ENCODE measurements around the gene LUM.
"Not testable (repeated sequence)": the region's sequence is repeated elsewhere in the genome, so short reads cannot be mapped to it uniquely, and the experiment has no call there.

LUM gene

DNA sequence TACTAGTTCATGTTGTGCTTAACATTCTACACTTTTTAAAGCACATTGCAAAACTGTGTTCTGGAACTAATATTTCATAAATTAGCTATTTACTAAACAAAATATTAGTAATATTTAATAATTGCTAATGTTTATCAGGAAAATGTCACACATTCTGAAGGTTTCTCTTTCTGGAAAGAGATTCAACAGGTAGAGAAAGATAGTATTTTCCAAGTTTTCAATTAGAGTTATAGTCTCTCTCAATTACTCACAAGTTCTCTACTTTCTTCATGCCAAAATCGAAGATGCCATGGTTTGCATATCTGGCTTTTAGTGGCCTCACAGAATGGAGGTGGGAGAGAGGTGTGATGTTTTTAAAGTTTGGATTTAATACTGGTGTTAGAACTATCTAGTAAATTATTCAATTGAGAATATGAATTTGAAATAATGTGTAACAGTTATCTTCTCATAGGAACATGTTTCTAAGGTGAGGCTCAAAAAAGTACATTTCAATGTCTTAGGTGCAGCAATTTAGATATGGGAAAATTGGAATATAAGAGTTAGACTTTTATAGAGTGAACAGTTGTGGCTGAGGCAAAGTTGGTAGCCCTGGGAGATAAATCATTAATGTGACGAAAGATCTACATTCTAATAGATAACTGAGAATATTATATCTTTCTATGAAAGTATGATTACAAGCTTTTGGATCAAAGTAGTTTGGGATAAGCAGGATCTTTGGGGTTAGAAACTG, 1.5 kb downstream of the LUM start:
- no peak for DNase-seq

- DNase-seq: peak; percentile 42
These were observed 2.1 kb downstream of the LUM start for GRCh38 chr12:91109148-91109564.

DNA sequence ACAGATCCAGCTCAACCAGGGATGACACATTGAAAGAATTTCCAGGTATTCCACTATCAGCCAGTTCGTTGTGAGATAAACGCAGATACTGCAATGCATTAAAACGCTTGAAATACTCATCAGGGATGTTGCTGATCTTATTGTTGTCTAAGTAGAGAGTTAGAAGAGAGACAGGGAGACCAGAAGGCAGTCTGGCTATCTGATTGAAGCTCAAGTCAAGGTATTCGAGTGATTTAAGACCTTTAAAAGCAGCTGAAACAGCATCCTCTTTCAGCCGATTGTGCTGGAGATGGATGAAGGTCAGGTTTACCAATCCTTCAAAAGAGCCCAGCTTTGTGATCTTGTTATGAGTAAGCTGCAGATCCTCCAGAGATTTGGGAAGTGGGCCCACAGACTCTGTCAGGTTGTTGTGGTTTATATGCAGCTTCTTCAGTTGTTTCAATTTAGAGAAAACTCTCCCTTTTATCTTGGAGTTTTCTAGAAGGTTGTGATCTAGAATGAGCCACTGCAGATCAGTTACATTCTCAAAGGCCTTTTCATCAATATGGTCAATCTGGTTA, 3.0 kb downstream of the LUM start:
- DNase-seq: no peak

DNA sequence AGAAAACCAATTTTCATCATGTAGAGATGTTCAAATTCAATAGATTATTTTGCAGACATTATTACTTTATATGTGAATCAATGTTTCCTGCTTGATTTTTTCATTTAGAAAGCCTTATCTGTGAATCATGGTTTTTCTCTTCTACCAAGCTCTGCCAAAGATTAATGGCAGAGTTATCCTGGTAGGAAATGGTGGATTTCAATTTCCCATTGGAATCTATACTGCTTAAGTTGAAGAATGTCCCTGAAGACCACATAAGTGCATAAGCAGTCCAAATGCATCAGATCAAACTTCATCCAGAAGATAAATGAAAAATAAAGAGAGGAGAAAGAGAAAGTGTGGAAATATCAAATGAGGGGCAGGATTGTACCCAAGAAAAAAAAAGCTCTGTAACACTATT, 5.0 kb downstream of the LUM start:
- DNase-seq: no peak

- DNase-seq: peak; percentile 3
These were observed 5.5 kb downstream of the LUM start for GRCh38 chr12:91105807-91106206.

DNA sequence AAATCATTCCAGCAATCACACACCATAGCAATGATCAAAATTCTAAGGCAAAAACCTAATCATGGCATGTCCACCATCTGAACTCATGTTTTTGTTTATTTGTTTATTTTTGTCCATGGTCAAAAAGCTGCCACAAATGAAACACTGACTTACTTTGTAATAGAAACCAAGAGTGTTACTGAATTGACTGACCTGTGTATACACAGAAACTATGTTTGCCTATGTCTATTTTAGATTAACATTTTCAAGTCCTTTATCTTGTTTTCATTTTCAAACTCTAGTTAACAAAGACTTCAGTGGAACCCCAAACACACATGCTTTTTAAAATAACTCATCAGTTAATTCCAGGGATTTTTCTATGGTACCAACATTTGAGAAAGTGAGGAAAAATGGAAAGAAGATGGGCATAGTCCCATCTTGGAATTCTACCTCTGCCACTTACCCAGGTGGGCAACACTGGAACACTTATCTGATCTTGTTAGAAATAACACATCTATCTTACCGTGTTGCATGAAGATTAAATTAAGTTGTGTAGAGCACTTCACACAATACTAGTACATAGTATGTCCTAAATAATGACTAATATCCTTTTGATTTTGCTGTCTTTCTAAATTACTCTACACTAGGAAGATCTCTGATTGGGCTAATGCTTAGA, 6.4 kb downstream of the LUM start:
- DNase-seq: no peak

- DNase-seq: no peak
These were observed 7.7 kb downstream of the LUM start for GRCh38 chr12:91103624-91104023.

DNA sequence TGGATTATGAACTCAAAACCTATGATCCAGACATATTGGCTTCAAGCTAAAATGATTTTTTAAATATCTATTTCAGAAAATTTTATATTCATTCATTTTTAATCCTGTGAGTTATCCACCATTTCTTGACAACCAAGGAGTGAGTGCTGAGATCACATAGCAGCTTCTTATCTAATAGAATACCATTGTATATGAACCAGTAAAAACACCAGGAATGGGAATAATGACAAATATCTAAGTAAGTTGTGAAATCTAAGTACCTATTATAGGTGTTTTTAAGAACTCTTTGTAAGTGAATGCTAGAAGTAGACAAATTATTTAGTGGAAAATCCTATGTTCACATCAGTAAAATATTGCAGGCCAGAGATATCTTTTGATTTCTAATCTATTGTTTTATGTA, 8.2 kb downstream of the LUM start:
- DNase-seq: no peak

DNA sequence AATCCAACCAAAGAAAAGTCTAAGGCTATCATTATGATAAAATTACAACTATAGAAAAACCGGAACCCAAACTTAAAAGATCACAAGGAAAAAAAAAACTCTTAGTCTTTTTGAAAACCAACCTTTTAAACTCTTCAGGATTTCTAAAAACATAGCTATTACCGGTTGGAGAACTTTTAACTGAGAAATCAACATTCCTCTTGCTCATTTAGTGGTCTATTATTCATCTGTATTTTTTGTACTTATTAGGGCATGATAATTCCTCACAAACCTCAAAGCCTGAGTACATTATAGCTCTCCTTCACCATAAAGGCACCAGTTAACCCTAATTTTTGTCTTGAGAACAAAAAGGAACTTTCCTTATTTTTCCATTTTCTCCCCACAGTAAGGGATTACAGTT, 10.4 kb downstream of the LUM start:
- DNase-seq: no peak

DNA sequence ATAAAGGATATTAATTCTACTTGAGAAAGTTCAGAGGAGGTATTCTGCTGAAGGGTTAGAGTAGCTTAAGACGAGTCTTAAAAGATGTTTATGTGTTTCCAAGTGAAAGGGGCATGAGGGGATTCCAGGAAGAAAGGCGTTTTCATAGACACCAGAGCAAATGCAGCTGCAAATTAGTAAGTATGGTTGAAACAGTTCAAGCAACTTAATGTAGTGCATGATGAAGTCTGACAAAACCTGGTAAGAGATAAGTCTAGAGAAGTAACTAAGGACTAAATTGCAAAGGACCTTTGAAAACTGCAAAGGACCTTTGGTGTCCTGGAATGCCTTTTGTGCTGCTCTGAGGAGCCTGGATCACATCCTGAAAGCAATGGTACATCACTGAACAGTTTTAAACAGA, 11.5 kb downstream of the LUM start:
- no peak for DNase-seq

DNA sequence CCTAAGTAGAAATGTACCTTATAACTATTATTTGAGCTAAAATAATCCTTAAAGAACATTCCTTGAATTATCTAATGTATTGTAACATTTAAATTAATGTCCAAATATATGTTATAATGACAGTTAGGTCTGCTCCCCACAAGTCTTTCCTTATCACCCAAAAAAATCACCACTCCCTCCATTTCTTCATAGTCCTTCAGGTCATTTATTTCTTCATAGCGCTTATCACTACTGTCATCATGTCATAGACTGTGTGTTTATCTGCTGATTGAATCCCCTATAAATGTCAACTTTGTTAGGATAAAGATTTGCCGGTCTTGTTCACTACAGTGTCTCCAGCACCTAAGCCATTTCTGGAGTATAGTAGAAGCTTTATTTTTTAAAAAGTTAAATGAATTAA, 12.0 kb downstream of the LUM start:
- DNase-seq: no peak

GRCh38 chr12:91098941-91099340, 12.4 kb downstream of the LUM start:
- no peak for DNase-seq

DNA sequence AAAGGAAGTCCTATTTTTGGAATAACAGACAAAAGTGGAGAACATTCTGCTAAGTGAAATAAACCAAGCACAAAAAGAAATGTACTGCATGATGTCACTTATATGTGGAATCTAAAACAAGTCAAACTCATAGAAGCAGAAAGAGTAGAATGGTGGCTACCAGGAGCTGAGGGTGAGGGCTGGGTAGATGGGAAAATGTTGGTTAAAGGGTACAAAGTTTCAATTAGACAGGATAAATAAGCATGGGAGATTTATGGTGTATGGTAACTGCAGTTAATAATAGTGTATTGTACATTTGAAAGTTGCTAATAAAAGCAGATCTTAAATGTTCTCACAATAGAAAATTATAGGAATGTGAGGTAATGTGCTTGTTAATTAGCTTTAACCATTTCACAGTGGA, 12.8 kb downstream of the LUM start:
- no peak for DNase-seq

DNA sequence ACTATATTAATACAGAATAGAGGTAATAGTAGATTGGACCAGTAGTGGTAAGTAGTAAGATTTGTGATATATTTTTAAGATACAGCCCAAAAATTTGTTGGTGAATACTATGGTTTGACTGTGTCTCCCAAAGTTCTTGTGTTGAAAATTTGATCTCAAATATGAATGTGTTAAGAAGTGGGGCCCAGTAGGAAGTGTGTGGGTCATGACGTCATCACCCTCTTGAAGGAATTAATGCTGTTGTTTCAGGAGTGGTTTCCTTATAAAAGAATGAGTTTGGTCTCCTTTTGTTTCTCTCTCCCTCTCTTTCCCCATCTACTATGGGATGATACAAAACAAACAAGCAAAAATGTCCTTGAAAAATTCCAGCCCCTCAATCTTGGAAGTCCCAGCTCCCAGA, 16.3 kb downstream of the LUM start:
- DNase-seq: no peak

DNA sequence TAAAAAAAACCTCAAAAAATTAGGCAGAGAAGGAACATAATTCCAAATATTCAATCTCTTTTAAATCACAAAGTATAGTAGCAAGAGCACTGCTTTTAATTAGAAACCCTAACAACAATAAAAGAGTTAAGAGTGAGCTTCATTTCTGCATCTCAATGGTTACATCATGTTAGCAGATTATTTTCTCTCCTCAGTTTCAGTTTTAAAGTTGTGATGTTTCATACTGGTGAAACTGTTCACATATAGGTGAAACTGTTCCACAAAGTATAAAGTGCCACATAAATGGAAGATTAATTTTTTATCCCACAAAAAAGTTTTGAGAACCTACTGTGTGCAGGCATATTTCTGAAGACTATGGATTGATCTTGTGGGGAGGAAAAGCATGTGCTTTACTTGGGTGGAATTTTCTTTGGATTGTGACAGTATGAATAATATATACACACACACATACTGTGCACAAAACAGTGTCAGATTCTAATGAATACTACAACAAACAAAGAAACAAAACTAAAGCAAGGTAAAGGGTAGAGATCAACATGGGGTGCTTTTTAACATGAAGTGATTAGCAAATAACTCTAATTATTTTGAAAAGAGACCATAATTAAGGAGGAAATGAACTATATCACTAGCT, 17.1 kb downstream of the LUM start:
- DNase-seq: no peak

DNA sequence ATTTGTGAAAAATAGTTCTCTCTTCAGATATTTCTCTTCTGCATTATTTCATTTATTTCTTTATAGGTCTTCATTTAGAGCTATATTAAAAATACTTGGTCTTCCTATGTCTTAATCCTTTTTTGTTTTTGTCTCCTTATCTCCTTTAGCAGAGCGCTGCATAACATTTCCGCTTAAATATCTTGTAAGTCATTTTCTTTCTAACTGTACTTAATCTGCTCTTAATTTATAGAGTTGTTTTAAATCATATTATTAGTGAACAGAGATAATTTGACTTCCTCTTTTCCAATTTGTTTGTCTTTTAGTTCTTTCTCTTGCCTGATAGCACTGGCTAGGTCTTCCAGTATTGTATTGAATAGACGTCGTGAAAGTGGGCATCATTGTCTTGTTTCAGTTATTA, 18.0 kb downstream of the LUM start:
- no peak for DNase-seq

- no peak for DNase-seq
These were observed 19.2 kb downstream of the LUM start for GRCh38 chr12:91091916-91092715.

- not testable (repeated sequence) for DNase-seq
These were observed 21.3 kb downstream of the LUM start for GRCh38 chr12:91089953-91090352.

DNA sequence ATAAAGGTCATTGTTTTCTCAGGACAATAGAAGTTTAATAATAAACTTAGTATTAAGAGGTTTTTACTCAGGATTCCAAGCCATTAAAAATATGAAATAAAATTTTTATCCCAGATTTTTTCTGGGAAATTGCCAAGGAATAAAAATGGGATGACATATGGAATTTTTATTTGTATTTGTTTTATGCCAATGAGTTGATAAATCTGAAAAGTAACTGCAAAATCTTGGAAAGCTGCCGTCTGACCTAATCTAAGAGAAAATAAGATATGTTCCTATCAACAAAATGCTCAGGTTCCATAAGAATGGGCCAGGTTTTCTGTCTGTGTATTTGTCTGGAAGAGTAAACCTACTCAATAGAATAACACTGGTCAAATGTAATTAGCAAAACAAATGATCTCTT, 31.3 kb downstream of the LUM start:
- DNase-seq: no peak

DNA sequence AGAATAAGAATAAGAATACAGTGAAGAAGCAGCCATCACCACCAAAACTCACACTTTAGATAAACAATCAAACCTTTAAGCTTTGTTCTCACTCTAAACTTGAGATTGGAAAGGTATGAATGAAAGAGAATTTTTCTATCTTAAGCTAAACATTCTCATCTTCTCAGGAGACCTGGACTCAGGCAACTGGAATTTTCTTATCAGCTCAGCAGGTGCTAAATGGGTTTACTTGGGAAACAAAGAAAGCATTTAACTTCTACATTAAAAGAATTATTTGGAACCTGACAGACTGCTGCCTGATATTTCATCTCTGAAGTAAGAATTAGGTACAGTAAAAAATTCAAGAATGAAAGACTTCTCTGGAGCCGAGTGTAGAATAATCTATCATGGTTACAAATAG, 32.8 kb downstream of the LUM start:
- no peak for DNase-seq

DNA sequence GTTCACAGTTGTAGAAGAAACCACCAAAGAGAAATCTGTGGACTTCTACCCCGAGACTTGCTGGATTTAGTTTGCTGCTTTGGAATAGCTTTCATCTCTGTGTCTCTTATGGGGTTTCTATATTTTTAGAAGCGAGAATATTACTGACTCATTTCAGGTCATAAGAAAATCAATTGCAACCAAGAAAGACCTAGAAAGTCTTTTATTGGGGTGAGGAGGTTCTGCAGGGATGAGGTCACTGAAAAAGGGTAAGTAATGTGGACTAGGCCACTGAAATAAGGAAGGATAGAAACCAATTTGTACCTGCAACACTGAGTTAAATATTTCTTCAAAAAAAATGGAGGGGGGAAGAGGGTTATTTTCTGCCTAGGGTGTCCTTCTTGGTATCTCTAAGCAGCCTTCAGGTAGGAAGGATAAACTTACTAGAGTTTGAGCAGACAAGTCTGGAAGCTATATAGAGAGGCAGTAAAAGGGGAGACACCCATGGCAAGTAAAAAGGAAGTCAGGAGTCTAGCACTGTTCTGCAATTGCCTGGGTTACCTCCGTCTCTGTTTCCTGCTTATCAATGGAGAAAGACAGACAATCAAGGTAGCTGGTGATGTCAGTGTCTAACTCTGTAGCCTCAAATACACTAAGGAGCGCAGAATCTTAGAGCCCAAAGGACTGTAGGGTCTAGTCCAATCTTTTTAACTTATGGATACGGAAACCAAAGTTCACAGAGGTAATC, 33.9 kb downstream of the LUM start:
- no peak for DNase-seq

DNA sequence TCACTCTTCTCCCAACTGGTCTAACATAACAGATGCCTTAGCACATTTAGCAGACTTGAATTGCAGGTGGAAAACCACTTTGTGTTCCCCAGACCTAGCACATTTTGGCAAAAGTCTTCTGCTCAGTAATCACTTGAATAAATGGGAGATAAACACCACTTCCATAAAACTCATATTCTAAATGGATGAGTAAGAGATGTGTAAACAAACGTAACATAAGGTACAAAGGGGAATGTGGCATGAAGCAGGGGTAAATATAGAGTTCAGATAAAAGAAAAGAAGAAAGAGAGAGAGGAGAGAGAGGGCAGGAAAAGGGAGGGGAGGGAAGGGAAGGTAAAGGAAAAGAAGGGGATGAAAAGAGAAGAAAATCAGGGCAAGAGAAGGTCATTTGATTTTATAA, 36.4 kb downstream of the LUM start:
- DNase-seq: no peak
